GM12892 (cell line): ENCODE measurements around the gene DHRSX.
"Not testable (repeated sequence)": the region's sequence is repeated elsewhere in the genome, so short reads cannot be mapped to it uniquely, and the experiment has no call there.

Experiments
- DNase-seq: peaks from one replicate; pipeline ENCODE4 v3.0.0; 2011; ENCODE audit not compliant: insufficient read length
- FAIRE-seq: peaks from 2 replicates; lab custom pipeline; 2011; peaks lifted over from hg19 to GRCh38; lab: Jason Lieb, UNC
- POLR2A ChIP-seq: IDR thresholded peaks from 2 replicates; pipeline ENCODE4 v1.6.1; 2011; ENCODE audit warnings: low read depth, low read length, control low read depth
- POLR2AphosphoS5 ChIP-seq: IDR thresholded peaks from 2 replicates; pipeline ENCODE4 v1.6.1; 2011; ENCODE audit warnings: low read depth, low read length, control low read depth
- TAF1 ChIP-seq: IDR thresholded peaks from 2 replicates; pipeline ENCODE4 v1.6.1; 2011; ENCODE audit warnings: low read depth, mild to moderate bottlenecking, control low read depth, low read length, borderline replicate concordance

The DHRSX gene

DNA sequence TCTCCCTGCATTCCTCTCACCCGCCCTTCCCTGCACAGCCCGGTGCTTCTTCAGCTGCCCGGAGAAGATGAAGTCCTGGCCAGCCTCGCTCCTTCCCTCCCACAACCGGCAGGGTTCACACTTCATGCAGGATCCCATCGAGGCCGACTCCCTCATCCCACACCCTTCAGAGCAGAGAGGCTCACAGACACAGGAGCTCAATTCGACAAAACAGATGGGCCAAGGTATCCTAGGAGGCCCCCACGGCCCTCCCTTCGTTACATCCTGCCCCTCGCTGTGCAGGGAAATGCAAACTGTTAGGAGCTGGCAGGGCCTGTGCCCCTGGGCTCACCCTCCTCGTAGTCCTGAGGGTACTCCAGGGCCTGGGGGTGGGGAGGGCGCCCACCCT, 238.1 kb downstream of the DHRSX start:
- no peak for FAIRE-seq
- DNase-seq = no peak
- no peak for TF ChIP-seq POLR2A
- TF ChIP-seq POLR2AphosphoS5 = no peak
- TF ChIP-seq TAF1 = no peak

DNA sequence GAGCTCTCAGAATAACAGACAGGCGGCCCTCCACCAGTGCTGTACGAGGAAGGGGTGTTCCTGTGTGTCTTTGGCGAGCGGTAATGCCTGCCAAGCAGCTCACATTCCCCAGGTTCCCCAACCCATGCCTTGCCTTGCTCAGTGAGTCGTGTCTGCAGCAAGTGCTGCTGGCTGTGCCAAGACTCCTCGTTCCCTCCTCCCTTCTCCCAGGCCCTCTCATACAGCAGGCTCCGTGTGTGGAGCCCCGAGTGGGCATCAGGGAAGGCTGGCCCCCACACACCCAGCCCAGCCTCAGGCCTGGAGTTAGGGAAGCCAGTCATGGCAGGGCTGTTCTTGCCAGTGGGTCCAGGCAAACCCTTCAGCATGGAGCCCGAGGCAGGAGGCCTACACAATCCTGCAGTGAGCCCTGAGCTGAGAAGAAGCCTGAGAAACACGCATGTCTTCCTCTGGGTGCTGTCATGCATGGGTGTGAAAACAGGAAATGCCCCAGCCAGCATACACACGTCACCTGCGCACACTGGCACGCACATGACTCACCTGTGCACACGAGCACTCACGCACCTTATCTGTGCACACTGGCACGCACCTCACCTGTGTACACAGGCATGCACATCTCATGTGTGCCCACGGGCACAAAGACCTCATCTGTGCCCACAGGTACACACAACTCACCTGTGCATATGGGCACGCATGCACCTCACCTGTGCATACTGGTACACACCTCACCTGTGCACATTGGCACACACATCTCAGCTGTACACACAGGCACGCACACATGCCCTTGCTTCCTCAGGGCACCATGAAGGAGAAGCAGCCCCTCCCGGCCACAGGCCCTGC, 238.7 kb downstream of the DHRSX start:
- FAIRE-seq (no peak), DNase-seq (no peak)
- TF ChIP-seq POLR2AphosphoS5 (no peak), POLR2A (no peak), TAF1 (no peak)

- DNase-seq (no peak), FAIRE-seq (no peak)
- TF ChIP-seq TAF1 = no peak
Observed at GRCh38 chrX:2252331-2253065, 248.3 kb downstream of the DHRSX start.

DNA sequence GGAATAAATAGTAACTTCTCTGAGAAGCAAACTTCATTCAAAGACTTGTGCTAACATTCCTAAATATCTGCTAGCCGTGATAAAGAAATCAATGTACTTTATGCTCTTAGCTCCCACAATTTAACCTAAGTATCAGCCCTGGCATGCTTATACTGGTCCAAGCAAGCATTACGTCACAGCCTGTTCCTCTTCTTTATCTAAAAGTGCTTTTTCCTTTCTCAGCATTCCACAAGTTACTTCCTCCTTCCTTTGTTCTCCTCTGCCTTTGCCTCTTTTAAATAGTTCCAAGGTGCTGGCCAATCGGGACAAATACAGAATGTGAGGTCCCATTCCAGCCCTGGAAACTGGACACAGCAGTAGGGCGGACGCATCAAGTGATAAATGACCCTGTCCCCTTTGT, 249.6 kb downstream of the DHRSX start:
- no peak for DNase-seq
- no peak for FAIRE-seq
- TF ChIP-seq POLR2A = no peak
- TF ChIP-seq POLR2AphosphoS5 = no peak
- no peak for TF ChIP-seq TAF1

- no peak for TF ChIP-seq POLR2A
- TF ChIP-seq POLR2AphosphoS5 = no peak
- TF ChIP-seq TAF1 = no peak
- no peak for FAIRE-seq
- no peak for DNase-seq
Observed at GRCh38 chrX:2243913-2244460, 256.8 kb downstream of the DHRSX start.

GRCh38 chrX:2242980-2243379, 257.8 kb downstream of the DHRSX start:
- TF ChIP-seq TAF1 = no peak
- TF ChIP-seq POLR2A = no peak
- TF ChIP-seq POLR2AphosphoS5 = no peak
- no peak for FAIRE-seq
- no peak for DNase-seq

GRCh38 chrX:2242326-2242725, 258.4 kb downstream of the DHRSX start:
- no peak for TF ChIP-seq POLR2A
- no peak for TF ChIP-seq TAF1
- TF ChIP-seq POLR2AphosphoS5 = no peak
- no peak for FAIRE-seq

GRCh38 chrX:2241496-2241895, 259.3 kb downstream of the DHRSX start:
- not testable (repeated sequence) for FAIRE-seq, DNase-seq

More at GRCh38 chrX:2242326-2242725, 258.4 kb downstream of the DHRSX start:
- DNase-seq = no peak

- not testable (repeated sequence) for DNase-seq, FAIRE-seq
Observed at GRCh38 chrX:2240761-2241160, 260.0 kb downstream of the DHRSX start.

DNA sequence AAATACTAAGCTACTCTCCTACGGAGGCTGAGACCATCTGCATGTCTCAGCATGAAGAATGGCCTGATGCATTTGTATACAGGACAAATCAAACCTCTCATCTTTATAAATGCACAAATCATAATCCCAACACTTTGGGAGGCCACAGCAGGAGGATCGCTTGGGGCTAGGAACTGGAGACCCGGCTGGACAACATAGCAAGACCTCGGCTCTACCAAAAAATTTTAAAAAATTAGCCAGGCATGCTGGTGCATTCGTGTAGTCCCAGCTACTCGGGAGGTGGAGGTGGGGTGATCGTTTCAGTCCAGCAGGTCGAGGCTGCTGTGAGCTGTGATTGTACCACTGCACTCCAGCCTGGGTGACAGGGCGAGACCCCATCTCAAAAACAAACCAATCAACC, 262.8 kb downstream of the DHRSX start:
- no peak for DNase-seq
- no peak for FAIRE-seq
- TF ChIP-seq TAF1 = no peak
- no peak for TF ChIP-seq POLR2A

GRCh38 chrX:2231570-2232192, 269.1 kb downstream of the DHRSX start:
- no peak for TF ChIP-seq TAF1
- TF ChIP-seq POLR2AphosphoS5 = no peak
- no peak for TF ChIP-seq POLR2A
- DNase-seq (no peak), FAIRE-seq (no peak)

DNA sequence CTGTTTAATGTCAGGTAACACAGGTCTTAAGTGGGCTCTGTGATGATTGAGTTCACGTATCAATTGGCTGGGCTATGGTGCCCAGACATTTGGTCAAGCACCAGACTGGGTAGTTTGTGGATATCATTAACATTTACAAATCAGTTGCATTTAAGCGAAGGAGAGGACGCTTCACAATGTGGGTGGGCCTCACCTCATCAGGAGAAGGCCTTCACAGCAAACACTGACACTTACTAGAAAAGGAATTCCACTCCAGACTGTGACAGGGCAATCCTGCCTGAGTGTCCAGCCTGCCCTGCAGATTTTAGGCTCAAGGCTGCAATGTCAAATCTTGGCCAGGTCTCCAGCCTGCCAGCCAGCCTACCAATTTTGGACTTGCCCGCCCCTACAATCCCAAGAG, 270.3 kb downstream of the DHRSX start:
- DNase-seq = no peak
- no peak for FAIRE-seq
- TF ChIP-seq POLR2AphosphoS5 (no peak), POLR2A (no peak), TAF1 (no peak)
